RWPE2 (cell line): ENCODE data around the gene GNAQ.
A peak's percentile ranks its signal among the peaks of the same experiment; 100 is the strongest.

Experiments used
- ATAC-seq: fragments of 200-7000 bp; cut with Tn5 transposase; 3 replicates; pipeline ENCODE4 v1.9.1; 2021; ENCODE audit warnings: low read depth
- DNase-seq: peaks from one replicate; pipeline ENCODE4 v3.0.0-alpha.2; 2020; ENCODE audit warnings: low spot score
- H3K27ac ChIP-seq: fragments of 450-650 bp; 2 replicates; pipeline ENCODE4 v1.5.1; 2017; ENCODE audit warnings: mild to moderate bottlenecking; ENCODE audit not compliant: poor library complexity, severe bottlenecking
- H3K27me3 ChIP-seq: fragments of 250-450 bp; sonication (Bioruptor Pico); 2 replicates; pipeline ENCODE4 v1.5.1; 2021; ENCODE audit warnings: mild to moderate bottlenecking, moderate library complexity; ENCODE audit not compliant: insufficient read depth, poor library complexity, severe bottlenecking
- H3K36me3 ChIP-seq: fragments of 250-450 bp; sonication (Bioruptor Pico); 2 replicates; pipeline ENCODE4 v1.5.1; 2020; ENCODE audit warnings: low read depth, mild to moderate bottlenecking, moderate library complexity
- H3K4me1 ChIP-seq: fragments of 250-450 bp; sonication (Bioruptor Pico); 2 replicates; pipeline ENCODE4 v1.5.1; 2021; ENCODE audit warnings: mild to moderate bottlenecking, moderate library complexity; ENCODE audit not compliant: insufficient read depth, poor library complexity, severe bottlenecking
- H3K4me3 ChIP-seq: fragments of 250-450 bp; sonication (Bioruptor Pico); 2 replicates; pipeline ENCODE4 v1.5.1; 2021; ENCODE audit warnings: mild to moderate bottlenecking, moderate library complexity; ENCODE audit not compliant: severe bottlenecking
- H3K9me3 ChIP-seq: fragments of 250-450 bp; sonication (Bioruptor Pico); 2 replicates; pipeline ENCODE4 v1.5.1; 2021; ENCODE audit warnings: mild to moderate bottlenecking, moderate library complexity; ENCODE audit not compliant: severe bottlenecking
- TF ChIP-seq, protein P1 (sequence below): fragments of 450-650 bp; IDR thresholded peaks from one replicate; pipeline ENCODE4 v1.5.1; 2017; ENCODE audit warnings: mild to moderate bottlenecking, moderate library complexity; ENCODE audit not compliant: poor library complexity, severe bottlenecking

GNAQ gene

GRCh38 chr9:78041971-78042370 is 10.4 kb upstream of the GNAQ start:
- ATAC-seq: no peak

GRCh38 chr9:78040726-78041125 is 9.1 kb upstream of the GNAQ start:
- Histone ChIP-seq H3K4me3 (no peak overlapping the region), H3K9me3 (no peaks in the 10 kb centered on the region), H3K27me3 (no peaks in the 10 kb centered on the region), H3K27ac (no peak overlapping the region), H3K4me1 (no peaks in the 10 kb centered on the region), H3K36me3 (no peaks in the 10 kb centered on the region)
- ATAC-seq (no peak), DNase-seq (no peak)
- TF ChIP-seq, protein P1, sequence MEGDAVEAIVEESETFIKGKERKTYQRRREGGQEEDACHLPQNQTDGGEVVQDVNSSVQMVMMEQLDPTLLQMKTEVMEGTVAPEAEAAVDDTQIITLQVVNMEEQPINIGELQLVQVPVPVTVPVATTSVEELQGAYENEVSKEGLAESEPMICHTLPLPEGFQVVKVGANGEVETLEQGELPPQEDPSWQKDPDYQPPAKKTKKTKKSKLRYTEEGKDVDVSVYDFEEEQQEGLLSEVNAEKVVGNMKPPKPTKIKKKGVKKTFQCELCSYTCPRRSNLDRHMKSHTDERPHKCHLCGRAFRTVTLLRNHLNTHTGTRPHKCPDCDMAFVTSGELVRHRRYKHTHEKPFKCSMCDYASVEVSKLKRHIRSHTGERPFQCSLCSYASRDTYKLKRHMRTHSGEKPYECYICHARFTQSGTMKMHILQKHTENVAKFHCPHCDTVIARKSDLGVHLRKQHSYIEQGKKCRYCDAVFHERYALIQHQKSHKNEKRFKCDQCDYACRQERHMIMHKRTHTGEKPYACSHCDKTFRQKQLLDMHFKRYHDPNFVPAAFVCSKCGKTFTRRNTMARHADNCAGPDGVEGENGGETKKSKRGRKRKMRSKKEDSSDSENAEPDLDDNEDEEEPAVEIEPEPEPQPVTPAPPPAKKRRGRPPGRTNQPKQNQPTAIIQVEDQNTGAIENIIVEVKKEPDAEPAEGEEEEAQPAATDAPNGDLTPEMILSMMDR: no peak

More at GRCh38 chr9:78041971-78042370, 10.4 kb upstream of the GNAQ start:
- no peaks in the 10 kb centered on the region for H3K36me3 ChIP-seq
- H3K27me3 ChIP-seq: no peaks in the 10 kb centered on the region
- DNase-seq: no peak
- no peak overlapping the region for H3K27ac ChIP-seq
- H3K4me3 ChIP-seq: no peak overlapping the region
- TF ChIP-seq, protein P1: no peak
- no peaks in the 10 kb centered on the region for H3K9me3 ChIP-seq
- no peaks in the 10 kb centered on the region for H3K4me1 ChIP-seq

DNA sequence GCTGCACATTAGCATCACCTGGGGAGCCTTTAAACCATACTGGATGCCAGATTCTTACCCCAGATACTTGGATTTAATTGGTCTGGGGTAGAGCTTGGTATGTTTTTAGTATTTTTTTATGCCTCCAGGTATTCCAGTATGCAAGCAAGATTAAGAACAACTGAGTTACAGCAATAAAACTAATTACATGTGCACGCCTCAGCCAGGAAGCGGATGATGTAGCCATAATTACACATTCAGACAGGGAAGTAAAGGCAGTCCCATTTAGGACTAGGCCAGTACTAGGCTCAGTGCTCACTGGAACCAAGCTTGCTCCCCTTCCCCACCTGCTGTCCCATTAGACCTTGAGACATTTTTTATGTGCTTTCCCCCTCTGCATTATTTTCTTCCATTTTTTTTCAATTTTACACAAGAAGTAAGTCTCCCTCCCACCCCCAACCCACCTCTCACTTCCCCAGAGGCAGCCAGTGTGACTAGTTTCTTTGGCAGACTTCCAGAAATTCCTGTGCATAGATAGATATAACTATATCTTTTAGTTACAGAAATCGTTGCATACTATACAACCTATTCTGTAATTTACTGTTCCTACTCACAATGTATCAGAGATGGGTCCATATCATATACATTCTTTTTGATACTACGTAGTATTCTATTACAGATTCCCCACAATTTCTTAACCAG is 7.1 kb upstream of the GNAQ start:
- Histone ChIP-seq H3K27ac (no peak overlapping the region), H3K27me3 (no peaks in the 10 kb centered on the region), H3K36me3 (no peaks in the 10 kb centered on the region), H3K4me3 (no peak overlapping the region), H3K4me1 (no peaks in the 10 kb centered on the region), H3K9me3 (no peaks in the 10 kb centered on the region)
- TF ChIP-seq, protein P1: no peak
- DNase-seq: no peak
- ATAC-seq: peak; percentile 68

GRCh38 chr9:78035383-78035993 is 3.9 kb upstream of the GNAQ start:
- Histone ChIP-seq H3K36me3 (no peaks in the 10 kb centered on the region), H3K27me3 (no peaks in the 10 kb centered on the region), H3K4me1 (peaks cover 9% of the 10 kb centered on the region), H3K9me3 (no peaks in the 10 kb centered on the region), H3K4me3 (no peak overlapping the region), H3K27ac (no peak overlapping the region)
- TF ChIP-seq, protein P1: peak; percentile 92
- ATAC-seq (no peak), DNase-seq (no peak)

DNA sequence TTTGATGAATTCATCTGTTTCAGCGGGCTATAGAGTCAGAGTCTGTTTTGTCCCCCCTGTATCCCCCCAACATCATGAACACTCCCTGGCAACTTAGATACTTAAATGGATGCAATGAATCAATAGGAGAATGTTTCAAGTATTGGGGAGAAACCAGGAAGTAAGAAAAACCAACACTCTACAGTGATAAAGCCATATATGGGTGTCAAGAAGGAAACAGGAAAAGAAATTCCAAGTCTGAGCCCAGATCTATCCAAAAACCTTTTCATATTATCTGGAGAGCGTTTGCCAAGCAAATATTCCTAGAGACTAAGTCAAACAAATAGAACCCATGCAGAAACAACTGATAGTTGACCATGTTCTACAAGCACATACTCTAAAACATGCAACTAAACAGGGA is 2.3 kb upstream of the GNAQ start:
- Histone ChIP-seq H3K27ac (no peak overlapping the region), H3K4me3 (no peak overlapping the region), H3K36me3 (no peaks in the 10 kb centered on the region), H3K27me3 (no peaks in the 10 kb centered on the region), H3K4me1 (peaks cover 14% of the 10 kb centered on the region), H3K9me3 (no peaks in the 10 kb centered on the region)
- TF ChIP-seq, protein P1: no peak
- ATAC-seq (no peak), DNase-seq (no peak)
